Measurements from ENCODE around the gene TPX2.
A peak's percentile ranks its signal among the peaks of the same experiment; 100 is the strongest.
"Not testable (repeated sequence)": the region's sequence is repeated elsewhere in the genome, so short reads cannot be mapped to it uniquely, and the experiment has no call there.

TPX2 gene

DNA sequence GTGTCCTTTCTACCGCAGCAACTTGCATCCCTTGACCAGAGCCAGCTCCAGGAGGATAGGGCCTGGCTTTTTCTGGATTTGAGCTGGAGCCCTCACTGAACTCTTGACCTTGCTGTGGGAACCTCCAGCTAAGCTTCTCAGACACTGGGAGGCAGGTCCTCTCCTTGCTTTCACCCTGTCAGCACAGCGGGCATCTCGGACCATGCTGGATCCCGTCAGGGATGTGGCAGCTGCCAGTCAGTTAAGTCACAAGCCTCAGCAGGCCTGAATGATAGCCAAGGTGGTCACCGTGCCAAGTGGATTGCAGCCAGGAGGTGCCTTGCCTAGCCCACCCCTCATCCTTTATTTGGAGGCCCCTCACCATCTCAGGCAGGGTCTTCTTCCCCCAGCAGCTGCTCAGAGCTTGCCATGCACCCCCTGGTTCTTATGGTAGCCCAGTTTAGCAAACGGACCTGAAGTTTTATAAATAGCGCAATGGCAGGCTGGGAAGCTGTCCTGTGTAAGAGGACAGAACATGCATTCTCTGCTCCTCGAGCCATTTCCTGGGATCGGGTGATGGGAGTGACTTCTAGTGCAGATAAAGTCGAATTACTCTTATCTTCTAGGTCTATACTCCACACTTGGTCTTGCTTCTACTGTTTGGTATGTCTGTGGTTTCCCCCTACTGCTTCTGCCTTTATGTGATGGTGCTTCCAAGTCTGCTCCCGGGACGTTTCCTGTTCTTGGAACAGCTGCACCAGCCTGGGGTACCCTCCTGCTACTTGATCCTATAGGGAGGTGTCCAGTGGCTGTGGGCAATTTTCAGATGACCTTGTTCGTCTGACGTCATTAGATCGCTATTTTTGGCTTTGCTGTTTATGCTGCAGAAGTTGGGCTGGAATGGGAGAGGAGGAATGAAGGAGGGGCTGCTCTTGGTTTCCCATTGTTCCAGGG lies 73.0 kb downstream of the TPX2 start:
- peak; percentile 78 for DNase-seq (ENCODE audit: low read depth, low spot score)

DNA sequence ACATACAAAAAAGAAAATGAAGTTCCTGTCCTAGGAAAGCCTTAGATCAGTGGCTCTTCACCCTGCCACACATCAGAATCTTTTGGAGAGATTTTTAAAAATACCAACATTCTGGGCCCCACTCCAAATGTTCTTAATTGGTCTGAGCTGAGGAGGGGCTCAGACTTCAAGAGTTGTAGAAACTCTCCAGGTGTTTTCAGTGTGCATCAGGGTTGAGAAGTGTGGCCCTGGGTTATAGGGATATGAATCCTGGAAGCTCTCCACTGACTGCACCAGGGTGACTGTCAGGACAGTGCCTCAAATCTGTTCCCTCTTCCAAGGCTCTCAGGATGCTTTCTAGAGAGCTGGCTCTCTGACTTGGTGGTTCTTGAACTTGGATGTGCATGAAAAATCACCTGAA lies 74.5 kb downstream of the TPX2 start:
- DNase-seq (ENCODE audit: low read depth, low spot score), result no peak

DNA sequence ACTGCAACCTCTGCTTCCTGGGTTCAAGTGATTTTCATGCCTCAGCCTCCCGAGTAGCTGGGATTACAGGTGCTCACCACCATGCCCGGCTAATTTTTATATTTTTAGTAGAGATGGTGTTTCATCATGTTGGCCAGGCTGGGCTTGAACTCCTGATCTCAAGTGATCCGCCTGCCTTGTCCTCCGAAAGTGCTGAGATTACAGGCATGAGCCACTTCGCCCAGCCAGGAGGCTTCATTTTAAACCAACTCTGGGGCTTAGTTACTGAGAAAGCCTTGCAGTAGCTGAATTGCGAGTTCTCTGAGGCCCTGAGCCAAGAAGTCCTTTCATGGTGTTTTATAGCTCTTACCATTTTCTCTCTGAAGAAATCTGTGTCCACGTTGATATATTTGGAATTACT lies 75.1 kb downstream of the TPX2 start:
- DNase-seq (ENCODE audit: low read depth, low spot score), result not testable (repeated sequence)

DNA sequence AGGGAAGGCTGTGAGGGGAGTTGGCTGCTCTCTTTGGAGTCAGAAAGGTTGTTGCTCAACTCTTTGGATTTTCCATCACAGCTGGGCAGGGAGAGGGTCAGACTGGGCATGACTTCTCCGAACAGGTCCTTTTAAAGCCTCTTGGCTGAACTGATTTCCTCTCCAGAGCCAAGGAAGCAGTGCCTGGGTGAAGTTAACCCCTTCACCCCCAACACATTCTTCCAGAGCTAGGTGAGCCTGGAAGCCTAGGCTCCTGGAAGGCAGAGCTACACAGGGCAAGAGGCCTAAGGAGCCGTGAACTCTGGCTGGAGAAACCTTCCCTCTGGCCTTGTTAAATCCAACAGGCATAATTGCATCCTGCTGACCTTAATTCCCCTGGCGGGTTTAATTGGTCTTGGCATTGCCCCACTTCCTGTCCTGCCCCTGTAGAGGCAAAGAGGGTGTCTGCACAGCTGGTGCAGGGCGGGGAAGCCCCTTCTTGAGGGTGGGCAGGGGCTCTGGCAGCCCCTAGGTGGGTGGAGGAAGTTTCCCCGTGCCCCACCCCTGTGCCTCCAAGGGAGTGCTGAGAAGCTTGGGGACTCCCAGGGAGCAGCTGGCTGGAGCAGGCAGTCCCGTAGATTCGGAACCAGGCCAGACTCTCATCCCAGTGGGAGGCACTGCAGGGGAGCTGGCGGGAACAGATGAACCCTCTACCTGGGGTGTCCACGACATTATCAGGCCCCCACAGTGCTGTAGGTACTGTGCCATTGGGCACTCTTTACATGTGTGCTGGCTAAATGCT lies 76.5 kb downstream of the TPX2 start:
- no peak for DNase-seq (ENCODE audit: low read depth, low spot score)

DNA sequence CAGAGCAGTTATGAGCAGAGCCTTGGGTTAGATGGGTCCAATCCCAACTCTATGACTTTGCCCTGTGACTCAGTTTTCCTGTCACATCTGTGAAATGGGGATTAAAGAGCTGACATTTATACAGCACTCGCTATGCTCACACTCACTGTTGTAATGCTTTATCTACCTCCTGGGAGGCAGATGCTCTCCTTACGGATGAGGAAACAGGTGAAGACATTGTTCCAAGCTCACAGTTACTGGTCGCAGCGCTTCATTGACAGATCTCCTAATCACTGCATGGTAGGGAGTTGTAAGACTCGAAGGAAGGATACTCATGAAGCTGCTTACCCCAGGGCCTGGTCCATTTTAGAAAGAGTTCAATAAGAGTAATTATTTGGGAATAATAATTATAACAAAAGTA lies 77.1 kb downstream of the TPX2 start:
- DNase-seq (ENCODE audit: low read depth, low spot score), result no peak

DNA sequence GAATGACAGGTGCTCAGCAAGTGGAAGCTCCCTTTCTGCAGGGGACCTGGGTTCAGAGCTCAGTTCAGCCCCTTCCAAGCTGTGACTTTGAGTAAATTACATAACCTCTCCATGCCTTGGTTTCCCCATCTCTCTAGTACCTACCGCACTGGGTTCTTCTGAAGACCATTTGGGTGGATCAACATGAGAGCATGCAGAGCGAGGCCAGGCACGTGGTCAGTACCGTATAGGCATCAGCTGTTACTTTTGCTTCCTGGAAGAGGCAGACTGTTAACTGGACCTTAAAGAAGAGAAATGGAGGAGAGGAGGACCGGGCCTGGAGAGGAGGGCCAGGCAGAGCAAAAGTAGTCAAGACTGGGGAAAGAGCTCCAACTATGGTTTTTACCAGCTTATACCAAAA lies 78.4 kb downstream of the TPX2 start:
- DNase-seq (ENCODE audit: low read depth, low spot score), result no peak

DNA sequence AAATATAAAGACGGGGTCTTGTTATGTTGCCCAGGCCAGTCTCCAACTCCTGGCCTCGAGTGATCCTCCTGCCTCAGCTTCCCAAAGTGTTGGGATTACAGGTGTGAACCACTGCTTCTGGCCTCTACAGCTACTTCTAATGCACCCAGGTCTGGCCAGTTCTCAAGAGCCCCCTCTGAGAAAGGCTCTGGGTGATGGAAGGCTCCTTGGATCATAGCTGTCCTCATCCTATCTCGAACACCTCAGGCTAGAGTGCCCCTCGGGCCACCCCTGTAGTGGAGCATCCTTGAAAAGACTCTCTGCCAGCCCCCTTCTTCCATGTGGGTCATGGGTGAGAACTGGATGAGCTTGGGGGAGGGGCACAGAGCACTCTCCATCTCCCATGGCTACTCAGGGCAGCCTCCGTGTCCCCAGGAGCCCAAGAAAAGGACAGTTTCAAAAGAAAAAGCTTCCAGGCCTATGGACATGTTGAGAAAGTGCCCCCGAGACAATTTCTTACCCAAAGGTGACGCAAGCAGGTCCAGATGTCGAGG lies 79.4 kb downstream of the TPX2 start:
- no peak for DNase-seq (ENCODE audit: low read depth, low spot score)

DNA sequence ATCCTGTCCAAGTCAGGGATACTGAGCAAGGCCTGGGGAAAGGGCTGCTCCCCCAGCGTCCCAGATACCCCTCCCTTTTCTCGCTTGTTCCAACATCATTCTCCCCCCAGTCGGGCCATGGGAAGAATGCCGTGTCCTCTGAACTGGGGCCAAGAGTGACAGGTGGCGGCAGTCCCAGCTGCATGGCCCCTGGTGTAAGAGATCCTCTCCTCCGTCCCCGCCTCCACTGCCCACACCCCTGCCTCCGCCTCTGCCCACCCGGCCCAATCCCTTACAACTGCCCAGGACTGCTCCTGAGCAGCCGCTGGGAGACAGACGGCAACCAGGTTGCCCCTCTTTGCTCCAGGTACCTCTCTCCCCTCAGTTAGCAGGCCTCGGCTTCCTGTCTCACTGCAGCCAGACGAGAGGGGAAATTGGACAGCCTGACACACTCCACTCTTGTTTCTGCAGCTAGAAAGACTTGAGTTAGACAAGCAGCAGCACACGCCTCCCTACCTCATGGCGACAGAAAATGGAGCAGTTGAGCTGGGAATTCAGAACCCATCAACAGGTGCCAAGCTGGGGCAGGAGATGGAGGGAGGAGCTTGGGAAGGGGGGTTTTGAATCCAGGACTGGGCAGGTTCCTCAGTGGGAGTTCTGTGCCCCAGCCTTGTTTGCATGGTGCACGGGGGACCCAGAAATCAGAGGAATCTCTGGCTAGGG lies 80.1 kb downstream of the TPX2 start, which contains the start of gene MYLK2:
Gene MYLK2 (plus strand): TSS at position 274 of the 702 bp plus-strand sequence. CDS start 225 bp downstream, at position 499.
- no peak for DNase-seq (ENCODE audit: low read depth, low spot score)

DNA sequence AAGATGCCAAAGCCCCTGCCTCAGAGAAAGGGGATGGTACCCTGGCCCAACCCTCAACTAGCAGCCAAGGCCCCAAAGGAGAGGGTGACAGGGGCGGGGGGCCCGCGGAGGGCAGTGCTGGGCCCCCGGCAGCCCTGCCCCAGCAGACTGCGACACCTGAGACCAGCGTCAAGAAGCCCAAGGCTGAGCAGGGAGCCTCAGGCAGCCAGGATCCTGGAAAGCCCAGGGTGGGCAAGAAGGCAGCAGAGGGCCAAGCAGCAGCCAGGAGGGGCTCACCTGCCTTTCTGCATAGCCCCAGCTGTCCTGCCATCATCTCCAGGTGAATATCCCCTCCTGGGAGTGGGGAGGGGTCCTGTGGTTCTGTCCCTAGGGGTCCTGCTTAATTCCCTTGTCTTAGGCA lies 81.1 kb downstream of the TPX2 start:
- no peak for DNase-seq (ENCODE audit: low read depth, low spot score)

DNA sequence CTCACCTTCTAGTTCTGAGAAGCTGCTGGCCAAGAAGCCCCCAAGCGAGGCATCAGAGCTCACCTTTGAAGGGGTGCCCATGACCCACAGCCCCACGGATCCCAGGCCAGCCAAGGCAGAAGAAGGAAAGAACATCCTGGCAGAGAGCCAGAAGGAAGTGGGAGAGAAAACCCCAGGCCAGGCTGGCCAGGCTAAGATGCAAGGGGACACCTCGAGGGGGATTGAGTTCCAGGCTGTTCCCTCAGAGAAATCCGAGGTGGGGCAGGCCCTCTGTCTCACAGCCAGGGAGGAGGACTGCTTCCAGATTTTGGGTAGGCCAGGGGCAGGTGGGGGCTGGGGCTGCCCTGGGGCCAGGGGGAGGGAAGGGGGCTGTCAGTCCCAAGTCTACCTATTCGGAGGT lies 82.3 kb downstream of the TPX2 start:
- no peak for DNase-seq (ENCODE audit: low read depth, low spot score)

DNA sequence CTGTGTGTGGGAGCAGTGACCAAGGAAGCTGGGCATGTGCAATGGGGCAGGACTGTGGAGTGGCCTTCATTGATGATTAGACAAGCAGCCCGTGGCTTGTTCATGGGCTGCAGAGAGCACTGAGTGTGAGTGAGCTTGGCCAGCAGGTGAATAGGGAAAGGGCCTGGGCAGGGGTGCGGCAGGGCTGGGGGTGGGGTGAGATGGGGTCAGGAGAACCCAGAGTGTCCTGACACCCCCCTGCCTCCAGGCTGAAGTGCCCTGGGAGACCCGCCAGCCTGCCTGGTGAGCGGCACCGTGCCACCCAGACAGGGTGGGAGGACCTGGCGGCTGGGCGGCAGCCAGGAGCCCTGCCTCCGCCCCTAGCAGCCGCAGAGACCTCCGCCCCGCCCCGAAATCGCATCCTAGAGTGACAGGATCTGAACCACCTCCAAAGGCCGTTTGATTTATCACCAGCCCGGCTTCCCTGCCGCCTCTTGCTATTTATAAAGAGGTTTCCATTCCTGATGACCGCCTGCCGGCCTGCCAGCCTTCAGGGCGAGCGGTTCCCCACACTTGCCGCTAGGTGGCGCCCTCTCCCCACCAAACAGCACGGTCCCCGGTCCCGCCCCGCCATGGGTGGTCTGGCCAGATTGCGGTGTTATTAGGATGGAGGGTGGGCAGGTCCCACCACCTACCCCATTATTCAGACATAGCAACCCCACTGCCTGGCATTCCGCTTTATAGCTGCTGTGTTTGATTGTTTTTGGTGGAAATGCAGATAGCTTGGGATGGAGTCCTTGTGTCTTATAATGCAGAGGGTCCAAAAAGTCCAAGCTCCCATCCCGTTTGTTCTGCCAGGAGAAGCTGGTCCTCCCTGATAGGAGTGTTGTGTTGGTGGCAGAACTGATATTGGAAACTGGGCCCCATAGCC lies 83.6 kb downstream of the TPX2 start:
- DNase-seq (ENCODE audit: low read depth, low spot score), result peak; percentile 89

DNA sequence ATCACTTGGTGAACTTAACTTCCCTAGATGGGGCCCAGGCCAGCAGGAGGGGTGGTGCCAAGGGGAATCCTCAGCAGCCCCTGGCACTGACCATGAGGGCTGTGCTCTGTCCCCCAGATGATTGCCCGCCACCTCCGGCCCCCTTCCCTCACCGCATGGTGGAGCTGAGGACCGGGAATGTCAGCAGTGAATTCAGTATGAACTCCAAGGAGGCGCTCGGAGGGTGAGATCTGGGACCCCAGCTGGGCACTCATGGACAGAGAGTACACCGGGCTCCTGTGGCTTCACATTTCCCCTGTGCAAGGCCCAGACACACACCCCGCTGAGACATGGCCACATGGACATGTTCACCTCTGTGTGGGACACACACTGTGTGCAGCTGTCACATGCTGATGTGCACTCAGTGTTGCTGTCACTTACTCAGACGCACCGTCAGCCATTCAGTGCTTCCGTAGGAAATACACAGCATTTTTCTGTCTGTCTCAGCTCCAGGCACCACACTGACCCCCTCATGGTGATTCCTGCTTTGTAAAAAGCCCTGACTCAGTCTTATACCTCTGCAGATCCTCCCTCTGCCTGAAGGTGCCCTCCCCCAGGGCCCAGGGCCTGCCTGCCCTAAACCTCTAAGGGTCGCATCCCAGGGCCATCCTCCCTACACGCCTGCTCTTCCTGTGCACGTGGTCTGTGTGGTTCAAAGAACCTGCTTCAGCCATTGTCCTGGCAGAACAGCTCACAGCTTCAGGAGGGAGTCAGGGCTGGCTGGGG lies 84.5 kb downstream of the TPX2 start:
- DNase-seq (ENCODE audit: low read depth, low spot score), result no peak

DNA sequence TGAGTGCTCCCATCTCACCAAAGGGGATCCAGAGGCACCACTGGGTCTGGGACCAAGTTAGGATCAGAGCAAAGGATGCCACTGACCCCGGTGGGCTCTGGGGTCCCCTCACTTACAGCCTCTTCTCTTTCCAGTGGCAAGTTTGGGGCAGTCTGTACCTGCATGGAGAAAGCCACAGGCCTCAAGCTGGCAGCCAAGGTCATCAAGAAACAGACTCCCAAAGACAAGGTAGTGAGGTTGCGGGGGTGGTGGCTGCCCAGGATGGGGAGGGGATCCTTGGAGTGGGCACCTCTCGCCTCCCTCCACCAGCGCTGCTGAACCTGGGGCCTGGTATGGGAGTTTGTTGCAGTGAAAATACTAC lies 85.0 kb downstream of the TPX2 start:
- DNase-seq (ENCODE audit: low read depth, low spot score), result no peak

DNA sequence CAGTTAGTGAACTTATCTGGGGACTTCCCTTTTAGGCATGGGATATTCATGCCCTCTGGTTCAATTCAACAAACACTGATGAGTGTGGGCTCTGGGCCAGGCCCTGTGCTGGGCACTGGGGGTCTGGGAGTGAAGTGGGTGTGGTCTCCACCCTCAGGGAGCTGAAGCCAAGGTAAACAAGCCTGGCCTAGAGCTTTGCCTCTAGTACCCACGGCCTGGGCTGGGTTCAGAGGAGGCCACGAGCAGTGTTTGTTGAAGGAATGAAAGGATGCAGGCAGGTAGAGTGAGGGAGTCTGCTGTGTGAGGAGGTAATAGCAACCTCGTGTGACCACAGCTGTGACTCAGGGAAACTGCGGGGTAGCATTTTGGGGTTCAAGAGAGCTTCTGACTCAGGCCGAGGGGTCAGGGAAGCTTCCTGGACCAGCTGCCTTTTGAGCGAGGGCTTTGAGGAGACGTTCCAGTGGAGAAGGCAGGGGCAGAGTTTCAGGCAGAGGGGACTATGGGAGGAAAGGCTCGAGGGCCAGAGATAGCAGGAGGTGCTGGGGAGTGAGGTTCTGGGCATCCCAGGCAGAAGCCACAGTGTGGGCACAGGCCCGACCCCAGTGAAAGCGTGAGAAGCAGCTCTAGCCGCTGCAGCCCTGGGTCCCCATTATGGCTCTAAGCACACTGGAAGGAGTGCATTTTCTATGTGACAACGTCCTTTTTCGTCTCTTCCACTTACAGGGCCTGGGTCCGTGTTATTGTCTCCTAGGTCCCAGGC lies 85.6 kb downstream of the TPX2 start:
- DNase-seq (ENCODE audit: low read depth, low spot score), result no peak

DNA sequence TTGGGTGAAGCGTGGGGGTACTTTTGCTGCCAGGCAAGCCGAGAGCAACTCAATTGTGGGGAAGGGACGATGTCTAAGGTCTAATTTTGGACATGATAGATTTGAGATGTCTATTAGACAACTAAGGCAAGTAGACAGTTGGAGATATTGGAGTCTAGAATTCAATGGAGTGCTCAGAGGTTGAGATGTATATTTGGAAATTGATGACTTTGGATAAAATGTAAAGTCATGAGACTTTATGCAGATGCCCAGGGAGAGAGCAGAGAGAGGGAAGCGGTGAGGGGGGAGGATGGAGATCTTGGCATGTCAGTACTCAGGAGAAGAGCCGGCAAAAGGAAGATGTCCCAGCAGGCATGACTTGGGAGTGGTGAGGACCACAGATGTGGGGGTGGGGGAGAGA lies 87.0 kb downstream of the TPX2 start:
- DNase-seq (ENCODE audit: low read depth, low spot score), result no peak

DNA sequence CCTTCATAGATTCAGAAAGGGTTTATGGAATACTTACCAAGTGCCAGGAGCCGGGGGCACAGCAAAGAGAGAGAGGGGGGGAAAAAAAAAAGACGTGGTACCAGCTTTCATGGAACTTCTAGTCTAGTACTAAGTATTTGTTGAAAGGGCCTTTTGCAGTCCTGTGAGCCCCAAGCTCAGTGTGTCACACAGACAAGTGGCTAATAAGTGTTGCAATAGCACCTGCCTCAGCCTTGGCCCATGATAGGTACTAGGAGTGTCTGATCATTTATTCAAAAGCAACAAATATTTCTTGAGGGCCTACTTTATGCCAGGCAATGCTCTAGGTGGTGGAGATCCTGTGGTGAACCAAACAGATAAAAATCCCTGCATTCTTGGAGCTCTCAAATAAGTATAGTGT lies 88.0 kb downstream of the TPX2 start:
- no peak for DNase-seq (ENCODE audit: low read depth, low spot score)

DNA sequence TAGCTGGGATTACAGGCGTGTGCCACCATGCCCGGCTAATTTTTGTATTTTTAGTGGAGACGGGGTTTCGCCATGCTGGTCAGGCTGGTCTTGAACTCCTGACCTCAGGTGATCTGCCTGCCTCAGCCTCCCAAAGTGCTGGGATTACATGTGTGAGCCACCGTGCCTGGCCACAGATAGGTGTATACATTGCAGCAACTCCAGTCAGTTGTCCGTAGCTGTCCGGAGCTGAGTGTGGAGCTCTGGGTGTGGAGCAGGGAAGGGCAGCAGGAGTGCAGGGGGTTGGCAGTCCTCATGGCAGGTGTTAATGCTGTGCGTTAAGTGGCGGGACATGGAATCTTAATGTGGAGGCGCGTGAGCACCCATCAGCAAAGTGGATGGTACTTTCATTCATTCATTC lies 88.9 kb downstream of the TPX2 start:
- DNase-seq (ENCODE audit: low read depth, low spot score), result not testable (repeated sequence)

DNA sequence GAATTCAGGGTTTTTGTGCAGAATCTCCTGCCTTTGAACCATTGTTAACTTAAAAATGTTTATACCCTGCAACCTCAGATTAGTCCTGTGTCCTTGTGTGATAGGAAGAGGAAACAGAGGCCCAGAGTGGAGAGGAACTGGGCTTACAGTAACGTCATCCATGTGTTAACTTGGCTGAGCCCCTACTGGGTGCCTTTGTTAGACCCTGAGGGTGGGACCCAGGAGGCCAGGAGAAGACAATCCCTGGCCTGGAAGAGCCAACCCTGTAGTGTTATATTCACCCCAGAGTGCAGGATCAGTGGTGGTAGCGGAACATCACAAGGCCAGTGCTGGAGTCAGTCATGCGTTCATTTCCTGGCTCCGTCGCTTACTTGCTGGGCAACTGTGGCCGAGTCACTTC lies 90.6 kb downstream of the TPX2 start:
- no peak for DNase-seq (ENCODE audit: low read depth, low spot score)

DNA sequence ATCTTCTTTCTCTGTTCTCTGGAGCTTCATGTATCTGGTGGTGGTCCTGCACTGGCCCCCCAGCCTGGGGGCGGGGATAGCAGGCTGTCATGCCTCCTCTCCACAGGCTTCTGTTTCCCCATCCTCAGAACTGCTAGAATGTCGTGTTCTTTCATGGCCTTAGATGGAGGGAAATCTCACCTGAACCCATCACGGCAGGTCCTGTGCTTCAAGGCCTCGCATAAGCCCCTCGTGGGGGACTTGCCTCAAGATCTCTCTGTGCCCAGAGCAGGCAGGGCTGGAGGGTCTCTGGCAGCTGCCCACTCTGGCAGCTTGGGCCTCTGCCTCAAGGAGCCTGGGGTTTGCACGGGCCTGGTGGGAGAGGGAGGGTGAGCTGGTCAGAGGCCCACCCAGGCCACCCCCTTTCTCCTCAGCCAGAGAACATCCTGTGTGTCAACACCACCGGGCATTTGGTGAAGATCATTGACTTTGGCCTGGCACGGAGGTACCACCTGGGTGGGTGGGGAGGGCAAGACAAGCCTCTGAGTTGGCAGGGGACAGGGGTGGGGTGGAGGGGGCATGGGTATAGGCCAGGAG lies 91.4 kb downstream of the TPX2 start:
- DNase-seq (ENCODE audit: low read depth, low spot score), result no peak

All from astrocyte of the hippocampus (primary cell).